GM18867 (cell line): Measurements from ENCODE around the gene FUCA2.

ENCODE experiments used
- ATAC-seq: cut with Tn5 transposase; IDR thresholded peaks from one replicate; pipeline ENCODE4 v1.9.1; 2021; ENCODE audit warnings: mild to moderate bottlenecking, moderate library complexity; ENCODE audit not compliant: unreplicated experiment

Gene FUCA2, protein sequence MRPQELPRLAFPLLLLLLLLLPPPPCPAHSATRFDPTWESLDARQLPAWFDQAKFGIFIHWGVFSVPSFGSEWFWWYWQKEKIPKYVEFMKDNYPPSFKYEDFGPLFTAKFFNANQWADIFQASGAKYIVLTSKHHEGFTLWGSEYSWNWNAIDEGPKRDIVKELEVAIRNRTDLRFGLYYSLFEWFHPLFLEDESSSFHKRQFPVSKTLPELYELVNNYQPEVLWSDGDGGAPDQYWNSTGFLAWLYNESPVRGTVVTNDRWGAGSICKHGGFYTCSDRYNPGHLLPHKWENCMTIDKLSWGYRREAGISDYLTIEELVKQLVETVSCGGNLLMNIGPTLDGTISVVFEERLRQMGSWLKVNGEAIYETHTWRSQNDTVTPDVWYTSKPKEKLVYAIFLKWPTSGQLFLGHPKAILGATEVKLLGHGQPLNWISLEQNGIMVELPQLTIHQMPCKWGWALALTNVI

DNA sequence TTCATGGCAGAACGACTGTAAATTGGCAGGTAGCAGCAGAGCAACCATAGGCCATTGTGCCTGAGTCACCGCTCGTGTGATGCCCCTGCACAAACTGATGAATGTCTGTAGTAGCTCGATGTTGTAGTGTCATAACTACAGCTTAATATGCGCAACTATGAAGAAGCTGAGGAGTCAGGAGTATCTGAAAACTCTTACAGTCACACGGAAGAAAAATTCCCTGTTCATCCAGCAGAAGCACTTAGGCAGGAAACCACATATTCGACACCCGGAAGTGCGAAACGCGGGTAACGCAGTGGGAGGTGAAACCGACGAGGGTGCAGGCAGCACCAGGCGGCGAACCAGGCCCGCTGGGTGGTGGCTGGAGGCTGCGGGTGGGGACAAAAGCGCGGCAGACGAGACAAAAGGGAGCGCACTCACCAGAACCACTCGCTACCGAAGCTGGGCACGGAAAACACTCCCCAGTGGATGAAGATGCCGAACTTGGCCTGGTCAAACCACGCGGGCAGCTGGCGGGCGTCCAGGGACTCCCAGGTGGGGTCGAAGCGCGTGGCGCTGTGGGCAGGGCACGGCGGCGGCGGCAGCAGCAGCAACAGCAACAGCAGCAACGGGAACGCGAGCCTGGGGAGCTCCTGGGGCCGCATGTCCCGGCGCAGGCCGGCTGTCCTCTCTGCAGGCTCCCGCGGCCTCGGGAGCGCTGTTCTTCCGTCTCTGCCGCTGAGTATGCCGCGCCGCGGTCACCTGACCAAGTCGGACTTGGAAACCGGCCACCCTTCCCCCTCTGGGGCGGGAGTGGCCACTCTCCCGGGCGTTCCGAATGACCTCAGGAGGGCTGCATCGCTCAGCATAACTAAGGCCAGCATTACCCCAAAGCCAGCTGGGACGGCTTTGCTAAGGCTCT, at the start of gene FUCA2:
TSS of gene FUCA2 (minus strand) at position 730 of the 901 bp plus-strand sequence. CDS start at position 644, 86 bp downstream.
- ATAC-seq = peak; percentile 63

DNA sequence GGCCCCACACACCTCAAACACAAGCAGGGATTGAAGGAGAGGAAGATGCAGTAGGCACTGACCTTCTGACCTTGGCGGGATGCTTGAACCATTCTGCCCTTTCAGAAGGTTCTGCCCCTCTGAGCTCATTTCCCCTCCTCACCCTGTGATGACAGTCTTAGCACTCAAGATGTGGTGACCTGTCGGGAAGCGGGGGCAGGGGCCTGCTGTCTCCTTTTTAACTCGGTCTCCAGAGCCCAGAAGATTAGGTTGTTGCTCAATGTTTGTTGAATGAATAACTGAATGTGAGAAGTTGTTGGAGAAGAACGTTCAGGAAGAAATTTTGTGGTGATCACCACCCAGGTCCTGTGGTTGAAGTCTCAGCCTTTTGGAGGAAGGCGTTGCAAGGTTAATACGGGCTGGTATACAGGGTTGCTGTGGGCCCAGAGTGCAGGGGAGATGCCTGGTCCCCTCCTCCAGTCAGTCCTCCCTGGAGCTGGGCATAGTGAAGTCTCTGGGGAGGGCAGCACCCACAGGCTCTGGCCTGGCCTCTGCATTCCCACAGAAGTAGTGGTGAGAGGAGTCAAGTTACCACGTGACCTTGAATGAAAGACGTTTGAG, 49.7 kb upstream of the FUCA2 start:
- ATAC-seq = no peak

- ATAC-seq = no peak
Measured at GRCh38 chr6:143559051-143559660, 47.6 kb upstream of the FUCA2 start.

GRCh38 chr6:143556529-143556928, 45.0 kb upstream of the FUCA2 start:
- ATAC-seq = no peak

DNA sequence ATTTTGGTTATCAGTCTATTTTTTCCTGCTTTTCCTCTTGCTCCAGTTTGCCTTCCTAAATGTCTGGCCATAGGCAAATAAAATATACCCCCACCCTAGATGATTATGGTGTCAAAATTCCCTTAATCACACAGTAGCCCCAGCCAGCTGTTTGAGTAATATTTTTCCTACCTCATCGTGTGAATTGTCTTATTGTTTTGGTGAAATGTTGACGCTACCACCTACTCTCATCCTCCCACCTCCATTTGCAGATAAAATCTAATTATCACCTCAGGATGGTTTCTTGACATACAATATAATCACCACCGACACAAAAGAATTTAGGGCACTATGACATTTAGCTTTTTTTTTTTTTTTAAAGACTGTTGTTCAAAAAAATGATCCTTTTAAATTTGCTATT, 44.1 kb upstream of the FUCA2 start:
- ATAC-seq = no peak

- ATAC-seq = no peak
Measured at GRCh38 chr6:143555071-143555492, 43.6 kb upstream of the FUCA2 start.

DNA sequence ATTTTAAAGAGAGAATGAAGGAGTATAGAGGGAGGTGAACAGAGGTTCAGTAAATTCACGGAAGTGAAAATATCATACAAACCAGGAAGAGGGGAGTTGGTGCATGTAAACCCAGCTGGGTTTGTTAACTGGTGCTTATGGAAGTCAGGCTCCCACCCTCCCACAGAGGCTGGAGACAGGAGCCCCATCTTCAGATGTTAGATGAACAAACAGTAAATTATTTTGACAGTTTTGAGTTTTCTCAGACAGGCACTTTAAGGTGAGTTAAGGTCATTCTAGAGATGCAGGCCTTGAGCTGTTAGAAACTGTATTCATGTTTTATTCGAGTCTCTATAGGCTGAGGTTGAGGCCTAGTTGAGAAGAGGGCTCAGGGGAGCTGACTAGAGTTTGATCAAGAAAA, 41.8 kb upstream of the FUCA2 start:
- ATAC-seq = no peak

DNA sequence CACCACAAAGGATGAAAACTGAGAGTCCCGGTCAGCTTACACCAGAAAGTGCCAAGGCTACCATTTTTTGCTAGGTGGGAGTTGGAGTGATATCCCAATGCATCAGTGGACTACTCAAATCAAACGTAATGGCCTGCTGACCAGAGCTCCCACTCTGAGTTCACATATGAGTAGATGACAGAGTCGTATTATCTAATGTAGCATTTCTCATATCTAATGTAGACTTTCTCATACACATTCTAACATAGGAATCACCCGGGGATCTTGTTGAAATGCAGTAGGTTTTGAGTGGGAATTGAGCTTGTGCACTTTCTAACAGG, 38.4 kb upstream of the FUCA2 start:
- no peak for ATAC-seq

- peak; percentile 62 for ATAC-seq
Measured at GRCh38 chr6:143549221-143549948, 37.9 kb upstream of the FUCA2 start.

DNA sequence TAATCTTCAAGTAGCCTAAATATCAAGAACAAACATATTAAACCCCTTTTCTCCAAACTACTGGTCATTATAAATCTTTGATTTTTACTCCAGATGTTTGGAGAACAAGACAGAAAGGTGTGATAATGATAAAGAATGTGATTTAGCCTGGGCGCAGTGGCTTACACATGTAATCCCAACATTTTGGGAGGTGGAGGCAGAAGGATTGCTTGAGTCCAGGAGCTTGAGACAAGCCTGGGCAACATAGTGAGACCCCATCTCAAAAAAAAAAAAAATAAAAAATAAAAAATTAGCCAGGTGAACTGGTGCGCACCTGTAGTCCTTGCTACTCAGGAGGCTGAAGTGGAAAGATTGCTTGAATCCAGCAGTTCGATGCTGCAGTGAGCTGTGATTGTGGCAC, 35.1 kb upstream of the FUCA2 start:
- no peak for ATAC-seq

- no peak for ATAC-seq
Measured at GRCh38 chr6:143545976-143546547, 34.5 kb upstream of the FUCA2 start.

DNA sequence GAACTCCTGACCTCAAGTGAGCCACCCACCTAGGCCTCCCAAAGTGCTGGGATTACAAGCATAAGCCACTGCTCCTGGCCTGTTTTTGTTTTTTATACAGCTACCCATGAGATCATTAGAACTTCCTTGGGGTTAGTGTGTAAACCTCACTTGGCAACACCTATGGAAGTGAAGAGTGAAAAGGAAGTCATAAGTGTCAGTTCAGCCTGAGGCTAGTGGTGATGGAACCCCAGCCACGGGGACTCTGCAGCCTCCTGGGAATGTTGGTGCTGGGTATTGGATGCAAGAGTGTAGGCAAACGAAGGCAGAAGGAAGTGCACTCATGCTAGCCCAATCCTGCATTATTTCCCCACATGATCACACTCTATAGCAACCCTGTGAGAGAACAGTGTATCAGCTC, 33.6 kb upstream of the FUCA2 start:
- ATAC-seq = no peak

GRCh38 chr6:143544011-143544696, 32.6 kb upstream of the FUCA2 start:
- no peak for ATAC-seq

DNA sequence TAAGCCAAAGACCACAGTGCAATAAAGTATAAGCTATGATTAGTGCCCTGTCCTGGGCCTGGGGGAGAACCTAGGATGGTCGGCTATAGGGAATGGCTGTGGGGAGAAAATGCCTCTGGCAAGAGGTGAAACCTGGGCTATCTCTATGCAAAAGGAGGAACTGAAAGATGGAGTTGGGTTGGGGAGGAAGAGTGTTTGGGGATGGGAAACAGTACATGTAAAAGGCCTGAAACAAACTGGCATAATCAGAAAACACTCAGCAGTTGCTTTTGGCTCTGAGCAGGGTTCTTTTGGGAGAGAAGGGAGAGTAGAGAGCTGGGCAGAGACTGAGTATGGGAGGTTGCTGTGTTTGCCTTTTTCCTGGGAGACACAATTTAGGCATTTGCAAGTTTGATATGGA, 31.9 kb upstream of the FUCA2 start:
- no peak for ATAC-seq

GRCh38 chr6:143542888-143543287, 31.4 kb upstream of the FUCA2 start:
- no peak for ATAC-seq

DNA sequence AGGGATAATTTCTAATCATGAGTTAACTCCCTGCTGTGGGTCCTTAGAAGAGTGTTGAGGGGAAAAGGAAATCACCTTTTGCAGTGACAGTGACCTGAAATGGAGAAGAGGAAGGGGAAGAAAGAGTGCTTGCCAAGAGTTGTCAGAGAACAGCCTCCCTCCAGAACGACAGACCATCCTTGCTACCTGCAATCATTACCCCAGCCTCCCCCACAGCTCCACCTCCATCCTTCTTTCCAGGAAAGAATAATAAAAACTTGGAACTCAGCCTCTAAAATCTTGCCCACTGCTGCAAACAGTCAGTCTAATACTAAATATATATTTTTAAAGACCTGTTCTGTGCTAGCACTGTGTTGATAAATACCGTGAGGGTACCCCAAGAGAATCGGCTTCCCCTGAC, 28.7 kb upstream of the FUCA2 start:
- ATAC-seq = no peak

- no peak for ATAC-seq
Measured at GRCh38 chr6:143539734-143540133, 28.2 kb upstream of the FUCA2 start.

GRCh38 chr6:143539106-143539505, 27.6 kb upstream of the FUCA2 start:
- ATAC-seq = no peak

- no peak for ATAC-seq
Measured at GRCh38 chr6:143538374-143538773, 26.9 kb upstream of the FUCA2 start.
